T-cell (primary cell): ENCODE measurements around the gene CHRNA3. TPM values are rescaled to one million over a fixed set of nuclear protein-coding genes. Genes with fewer than 3 reads are reported as not detected.

Source experiments
- ATAC-seq, 4 experiments: fragments of 200-7000 bp in 3 of 4; fragments of 150-1000 bp in 1 of 4; cut with Tn5 transposase; replicated peaks in 1 of 4; 1 replicate in 3 of 4; 2 replicates in 1 of 4; pipeline ENCODE4 v1.10.0; 2021; ENCODE audit warnings: moderate library complexity in 3 of 4, mild to moderate bottlenecking in 2 of 4, moderate number of reproducible peaks in 1 of 4
- CTCF ChIA-PET, 2 donors: fragments of 300-600 bp; sonication (Branson Sonifier 250); formaldehyde crosslinking; loops; one replicate each; lab custom pipeline; 2022; ENCODE audit warnings: antibody characterized with exemption in 2 of 2; lab: Charles Lee
- POLR2A ChIA-PET, 2 donors: fragments of 300-600 bp; sonication (Branson Sonifier 250); formaldehyde crosslinking; loops; one replicate each; lab custom pipeline; 2022; ENCODE audit warnings: antibody characterized with exemption in 2 of 2; lab: Charles Lee
- DNase-seq, 35 experiments: peaks; one replicate each; pipeline versions ENCODE4 v3.0.0 to v3.0.0-alpha.2; 2013 to 2023
- H3K27ac ChIP-seq: one replicate; pipeline ENCODE4 v1.5.1; 2013; ENCODE audit warnings: low read length
- H3K27me3 ChIP-seq, 2 experiments: replicated peaks in 1 of 2; 1 replicate in 1 of 2; 2 replicates in 1 of 2; pipeline versions ENCODE4 v1.6.1 to v1.7.0; 2013; ENCODE audit warnings: low read length in 1 of 2, mixed read lengths in 1 of 2; ENCODE audit not compliant: control insufficient read depth in 2 of 2, insufficient read depth in 2 of 2; ENCODE audit errors: extremely low read depth in 1 of 2
- H3K36me3 ChIP-seq, 2 donors: 1 replicate in 1 of 2; 2 replicates in 1 of 2; pipeline versions ENCODE4 v1.6.1 to v1.7.0; 2013; ENCODE audit warnings: low read length in 1 of 2; ENCODE audit not compliant: control insufficient read depth in 2 of 2, insufficient read depth in 1 of 2; ENCODE audit errors: extremely low read depth in 1 of 2
- H3K4me1 ChIP-seq, 2 experiments: 1 replicate in 1 of 2; 2 replicates in 1 of 2; pipeline versions ENCODE4 v1.6.1 to v1.7.0; 2013; ENCODE audit warnings: low read length in 2 of 2, mixed read lengths in 1 of 2; ENCODE audit not compliant: insufficient read depth in 2 of 2, control insufficient read depth in 1 of 2; ENCODE audit errors: extremely low read depth in 1 of 2
- H3K4me3 ChIP-seq, 2 donors: 1 replicate in 1 of 2; 2 replicates in 1 of 2; pipeline versions ENCODE4 v1.5.1 to v1.7.0; 2013; ENCODE audit warnings: mild to moderate bottlenecking in 2 of 2, low read length in 1 of 2, moderate library complexity in 1 of 2; ENCODE audit not compliant: control insufficient read depth in 1 of 2; ENCODE audit errors: extremely low read depth in 1 of 2
- H3K9me3 ChIP-seq: 2 replicates; pipeline ENCODE4 v1.7.0; 2013
- H3K27ac Mint-ChIP-seq, 2 donors: one replicate each; pipeline ENCODE4 v1.8.0; 2020 to 2021; ENCODE audit warnings: mild to moderate bottlenecking in 2 of 2, mixed read lengths in 2 of 2
- H3K27me3 Mint-ChIP-seq, 2 donors: one replicate each; pipeline ENCODE4 v1.8.0; 2021 to 2022; ENCODE audit warnings: mixed read lengths in 2 of 2
- H3K36me3 Mint-ChIP-seq: one replicate; pipeline ENCODE4 v1.8.0; 2021; ENCODE audit warnings: mixed read lengths
- H3K4me1 Mint-ChIP-seq, 3 donors: one replicate each; pipeline ENCODE4 v1.8.0; 2020 to 2022; ENCODE audit warnings: mixed read lengths in 3 of 3, mild to moderate bottlenecking in 1 of 3
- H3K4me3 Mint-ChIP-seq, 3 donors: one replicate each; pipeline ENCODE4 v1.8.0; 2020 to 2022; ENCODE audit warnings: mild to moderate bottlenecking in 3 of 3, mixed read lengths in 3 of 3, moderate library complexity in 3 of 3
- H3K9me3 Mint-ChIP-seq, 3 donors: one replicate each; pipeline ENCODE4 v1.8.0; 2020 to 2022; ENCODE audit warnings: mixed read lengths in 3 of 3
- WGBS: methylation state at CpG from one replicate; pipeline ENCODE4 v1.1.5; 2013; ENCODE audit warnings: missing lambda C conversion rate; ENCODE audit not compliant: insufficient coverage; 5-methylcytosine and 5-hydroxymethylcytosine counted together
- total RNA-seq, 35 experiments: library from RNA in 6 of 35; stranded (reverse) in 6 of 35; fragments of 120-200 nt in 1 of 35; gene quantifications; one replicate each; pipeline versions ENCODE4 v1.2.1 to v1.2.4 and lab custom pipeline; 2013 to 2026

CHRNA3 gene
- total RNA-seq, 5 donors from 2014 or later (not counting 1 experiment from before 2014, with no cell fraction given): not detected

GRCh38 chr15:78550815-78551214, 70.0 kb downstream of the CHRNA3 start:
- CTCF ChIA-PET: no interaction called here
- H3K36me3 ChIP-seq: peaks cover 2 to 55% of the 10 kb centered on the region in 2 donors

GRCh38 chr15:78550194-78550593, 70.6 kb downstream of the CHRNA3 start:
- H3K36me3 ChIP-seq: peaks cover 2 to 61% of the 10 kb centered on the region in 2 donors

More at GRCh38 chr15:78550815-78551214, 70.0 kb downstream of the CHRNA3 start:
- 82% methylated on average over 2 of the region's 3 CpGs for WGBS
- Histone ChIP-seq H3K4me1 (no peaks in the 10 kb centered on the region), H3K4me3 (no peak overlapping the region), H3K27ac (no peak overlapping the region), H3K27me3 (no peaks in the 10 kb centered on the region), H3K9me3 (no peaks in the 10 kb centered on the region)
- no peak for DNase-seq
- Mint-ChIP-seq H3K9me3 (no peaks in the 10 kb centered on the region), H3K4me3 (no peak overlapping the region), H3K27ac (no peak overlapping the region), H3K4me1 (peaks cover 0 to 4% (median 2%) of the 10 kb centered on the region in 3 donors), H3K27me3 (no peaks in the 10 kb centered on the region), H3K36me3 (peaks cover 30% of the 10 kb centered on the region)
- POLR2A ChIA-PET: no interaction called here
- no peak for ATAC-seq

More at GRCh38 chr15:78550194-78550593, 70.6 kb downstream of the CHRNA3 start:
- Histone ChIP-seq H3K4me1 (no peaks in the 10 kb centered on the region), H3K4me3 (no peak overlapping the region), H3K27ac (no peak overlapping the region), H3K27me3 (no peaks in the 10 kb centered on the region), H3K9me3 (no peaks in the 10 kb centered on the region)
- ChIA-PET CTCF (no interaction called here), POLR2A (no interaction called here)
- ATAC-seq (no peak), DNase-seq (no peak)
- Mint-ChIP-seq H3K27me3 (no peaks in the 10 kb centered on the region), H3K4me1 (peaks cover 0 to 7% (median 2%) of the 10 kb centered on the region in 3 donors), H3K27ac (no peak overlapping the region), H3K4me3 (no peak overlapping the region), H3K36me3 (peaks cover 37% of the 10 kb centered on the region), H3K9me3 (no peaks in the 10 kb centered on the region)
- WGBS: 82% methylated on average over 3 of the region's 6 CpGs

Other genes with a start within 250 kb of the CHRNA3 start
- 10 to 100 TPM; 58.7 to 71.5 (median 65.1) TPM for gene IREB2, start 182.8 kb downstream of the CHRNA3 start, total RNA-seq
- 1 to 10 TPM; 1.7 to 4.6 (median 4.0) TPM for gene HYKK, start 113.4 kb downstream of the CHRNA3 start, total RNA-seq
- 10 to 100 TPM; 54.5 to 87.0 (median 80.7) TPM for gene PSMA4, start 80.6 kb downstream of the CHRNA3 start, total RNA-seq
- 1 to 10 TPM in 1 of 5 donors, under 1 TPM in 4; 0.37 to 1.1 (median 0.57) TPM for gene CHRNA5, start 55.5 kb downstream of the CHRNA3 start, total RNA-seq
- not detected for gene CHRNB4, start 20.2 kb upstream of the CHRNA3 start, total RNA-seq
- 1 to 10 TPM in 2 of 5 donors, under 1 TPM in 1, not detected in 2; 0.79 to 2.3 (median 1.0) TPM for gene ADAMTS7, start 190.5 kb upstream of the CHRNA3 start, total RNA-seq